CD4-positive, alpha-beta T cell treated with Interleukin-15 for 1 hour (primary cell): ENCODE measurements around the gene CYBA.

Experiments used
- DNase-seq: peaks from one replicate; pipeline ENCODE4 v3.0.0-alpha.2; 2020

The CYBA gene

GRCh38 chr16:88642881-88643643, 7.8 kb downstream of the CYBA start:
- no peak for DNase-seq

GRCh38 chr16:88640498-88641247, 10.2 kb downstream of the CYBA start:
- no peak for DNase-seq

GRCh38 chr16:88640039-88640495, 10.8 kb downstream of the CYBA start:
- DNase-seq: no peak

- DNase-seq: no peak
Observed at GRCh38 chr16:88639231-88640038, 11.4 kb downstream of the CYBA start.

GRCh38 chr16:88638323-88639230, 12.3 kb downstream of the CYBA start, which contains the start of gene IL17C:
IL17C (plus strand) TSS chr16:88638572; CDS start chr16:88638642, 70 bp downstream.
- peak; percentile 50 for DNase-seq

GRCh38 chr16:88636488-88637265, 14.2 kb downstream of the CYBA start:
- no peak for DNase-seq

GRCh38 chr16:88635671-88636319, 15.1 kb downstream of the CYBA start:
- DNase-seq: no peak

GRCh38 chr16:88634994-88635670, 15.7 kb downstream of the CYBA start:
- no peak for DNase-seq

GRCh38 chr16:88634141-88634993, 16.5 kb downstream of the CYBA start:
- peak; percentile 73 for DNase-seq

GRCh38 chr16:88633684-88634140, 17.1 kb downstream of the CYBA start:
- peak; percentile 75 for DNase-seq

- DNase-seq: no peak
Observed at GRCh38 chr16:88632587-88632930, 18.3 kb downstream of the CYBA start.

- DNase-seq: no peak
Observed at GRCh38 chr16:88631920-88632586, 18.8 kb downstream of the CYBA start.

GRCh38 chr16:88631384-88631783, 19.5 kb downstream of the CYBA start:
- DNase-seq: no peak

GRCh38 chr16:88630941-88631340, 19.9 kb downstream of the CYBA start:
- DNase-seq: no peak

GRCh38 chr16:88630433-88630832, 20.4 kb downstream of the CYBA start:
- DNase-seq: no peak

- no peak for DNase-seq
Observed at GRCh38 chr16:88629835-88630234, 21.0 kb downstream of the CYBA start.

GRCh38 chr16:88628512-88628974, 22.3 kb downstream of the CYBA start:
- no peak for DNase-seq
